ENCODE data around the gene FBXO15.

Gene FBXO15

DNA sequence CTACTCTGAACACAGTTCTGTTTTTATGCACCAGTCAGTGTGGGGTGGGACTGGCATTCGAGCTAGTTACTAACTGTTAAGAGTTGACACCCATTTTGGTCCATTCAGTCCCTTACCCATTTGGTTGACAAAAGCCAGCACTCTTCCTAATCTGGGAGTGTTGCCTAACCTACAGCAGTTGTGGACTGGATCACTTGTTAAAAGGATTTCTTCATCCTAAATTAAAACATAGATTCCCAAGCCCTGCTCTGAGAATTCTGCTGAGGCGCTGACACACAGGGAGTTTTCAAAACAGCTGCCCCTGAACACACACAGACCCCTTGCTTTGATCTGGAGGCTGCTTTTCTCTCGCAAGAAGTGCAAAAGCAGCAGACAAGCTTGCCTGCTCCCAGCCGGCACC lies 7.1 kb upstream of the FBXO15 start:
- TF ChIP-seq, protein P1, sequence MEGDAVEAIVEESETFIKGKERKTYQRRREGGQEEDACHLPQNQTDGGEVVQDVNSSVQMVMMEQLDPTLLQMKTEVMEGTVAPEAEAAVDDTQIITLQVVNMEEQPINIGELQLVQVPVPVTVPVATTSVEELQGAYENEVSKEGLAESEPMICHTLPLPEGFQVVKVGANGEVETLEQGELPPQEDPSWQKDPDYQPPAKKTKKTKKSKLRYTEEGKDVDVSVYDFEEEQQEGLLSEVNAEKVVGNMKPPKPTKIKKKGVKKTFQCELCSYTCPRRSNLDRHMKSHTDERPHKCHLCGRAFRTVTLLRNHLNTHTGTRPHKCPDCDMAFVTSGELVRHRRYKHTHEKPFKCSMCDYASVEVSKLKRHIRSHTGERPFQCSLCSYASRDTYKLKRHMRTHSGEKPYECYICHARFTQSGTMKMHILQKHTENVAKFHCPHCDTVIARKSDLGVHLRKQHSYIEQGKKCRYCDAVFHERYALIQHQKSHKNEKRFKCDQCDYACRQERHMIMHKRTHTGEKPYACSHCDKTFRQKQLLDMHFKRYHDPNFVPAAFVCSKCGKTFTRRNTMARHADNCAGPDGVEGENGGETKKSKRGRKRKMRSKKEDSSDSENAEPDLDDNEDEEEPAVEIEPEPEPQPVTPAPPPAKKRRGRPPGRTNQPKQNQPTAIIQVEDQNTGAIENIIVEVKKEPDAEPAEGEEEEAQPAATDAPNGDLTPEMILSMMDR (IDR thresholded peaks at IDR 0.05; ENCODE audit: insufficient read depth, low read depth, low read length, missing control alignments): no peak
- no peak overlapping the region for H3K4me3 ChIP-seq (ENCODE audit: low read length)
- no peak for DNase-seq (ENCODE audit: low read depth)

- DNase-seq (ENCODE audit: low read depth): no peak
Observed at GRCh38 chr18:74153793-74154192, 6.2 kb upstream of the FBXO15 start.

DNA sequence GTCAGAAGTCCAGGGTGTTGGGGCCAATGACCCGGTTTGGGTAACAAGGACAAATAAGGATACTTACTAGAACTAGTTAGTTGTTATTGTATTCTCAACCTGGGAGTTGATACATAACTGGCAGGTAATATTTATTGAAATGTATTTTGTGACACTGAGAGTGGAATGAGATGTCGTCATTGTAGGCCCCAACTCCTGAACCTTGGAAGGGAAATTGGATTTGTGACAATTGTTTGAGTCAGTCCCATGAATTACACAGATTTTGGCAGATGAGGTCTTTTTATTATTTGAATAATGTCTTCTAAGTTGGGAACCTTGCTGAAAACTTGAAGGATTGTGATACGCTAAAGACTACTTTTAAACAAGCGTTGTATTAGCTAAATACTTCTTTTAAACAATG lies 5.7 kb upstream of the FBXO15 start:
- TF ChIP-seq, protein P1 (IDR thresholded peaks at IDR 0.05; ENCODE audit: insufficient read depth, low read depth, low read length, missing control alignments): no peak
- no peak for DNase-seq (ENCODE audit: low read depth)
- no peak overlapping the region for H3K4me3 ChIP-seq (ENCODE audit: low read length)

More at GRCh38 chr18:74153793-74154192, 6.2 kb upstream of the FBXO15 start:
- no peak overlapping the region for H3K4me3 ChIP-seq (ENCODE audit: low read length)
- TF ChIP-seq, protein P1 (IDR thresholded peaks at IDR 0.05; ENCODE audit: insufficient read depth, low read depth, low read length, missing control alignments): no peak

GRCh38 chr18:74152857-74153256 lies 5.2 kb upstream of the FBXO15 start:
- no peak for DNase-seq (ENCODE audit: low read depth)
- no peak overlapping the region for H3K4me3 ChIP-seq (ENCODE audit: low read length)
- TF ChIP-seq, protein P1 (IDR thresholded peaks at IDR 0.05; ENCODE audit: insufficient read depth, low read depth, low read length, missing control alignments): peak; percentile 38

GRCh38 chr18:74152270-74152669 lies 4.6 kb upstream of the FBXO15 start:
- H3K4me3 ChIP-seq (ENCODE audit: low read length): no peak overlapping the region
- TF ChIP-seq, protein P1 (IDR thresholded peaks at IDR 0.05; ENCODE audit: insufficient read depth, low read depth, low read length, missing control alignments): no peak
- DNase-seq (ENCODE audit: low read depth): no peak

- H3K4me3 ChIP-seq (ENCODE audit: low read length): peak overlapping the region; percentile 93
- peak; percentile 10 for DNase-seq (ENCODE audit: low read depth)
- TF ChIP-seq, protein P1 (IDR thresholded peaks at IDR 0.05; ENCODE audit: insufficient read depth, low read depth, low read length, missing control alignments): no peak
Observed at GRCh38 chr18:74149878-74150277, 2.2 kb upstream of the FBXO15 start.

GRCh38 chr18:74148543-74149070 lies 973 bp upstream of the FBXO15 start:
- TF ChIP-seq, protein P1 (IDR thresholded peaks at IDR 0.05; ENCODE audit: insufficient read depth, low read depth, low read length, missing control alignments): no peak
- H3K4me3 ChIP-seq (ENCODE audit: low read length): peak overlapping the region; percentile 93
- no peak for DNase-seq (ENCODE audit: low read depth)

All from epithelial cell of esophagus (primary cell).